OCI-LY1 (cell line): Measurements from ENCODE around the gene ROR1.

Source experiments
- EZH2 ChIP-seq: fragments of 200-600 bp; sonication (generic), shearing (Covaris generic); IDR thresholded peaks from 2 replicates; pipeline ENCODE4 v1.8.0; 2017; ENCODE audit warnings: borderline replicate concordance, mixed run types, mild to moderate bottlenecking, antibody characterized with exemption, low read length, moderate library complexity, mixed read lengths
- TF ChIP-seq, protein P1 (sequence below): fragments of 200-600 bp; sonication (generic), shearing (Covaris generic); IDR thresholded peaks from 2 replicates; pipeline ENCODE4 v1.5.1; 2017; ENCODE audit warnings: mild to moderate bottlenecking, antibody characterized with exemption, low read length, moderate library complexity, mixed read lengths

DNA sequence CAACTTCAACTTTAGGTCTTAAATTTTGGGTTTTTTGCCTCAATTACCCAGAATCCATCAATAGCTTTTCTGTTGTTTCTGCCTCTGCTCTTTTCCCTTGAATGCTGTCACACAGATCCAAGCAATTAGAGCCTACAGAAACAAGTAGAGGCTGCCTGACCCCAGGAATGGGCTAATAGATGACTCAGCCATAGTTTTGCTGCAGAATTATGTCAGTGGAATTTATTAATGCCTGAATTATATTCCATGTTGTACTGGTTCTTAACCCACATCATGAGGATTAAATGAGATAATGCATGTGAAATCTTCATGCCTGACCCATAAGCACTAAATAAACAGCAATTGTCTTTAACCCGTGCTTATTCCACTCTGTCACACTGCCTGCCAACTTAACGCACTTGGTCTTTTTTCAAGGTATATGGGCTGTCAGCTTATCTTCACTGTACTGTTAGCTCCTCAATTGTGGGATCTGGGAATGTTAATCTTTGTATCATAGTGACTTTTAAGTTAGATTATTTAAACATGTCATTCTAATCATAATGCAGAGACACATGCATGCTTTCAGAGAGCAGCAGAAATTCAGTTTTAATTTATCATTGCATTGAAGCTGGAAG, 213.3 kb downstream of the ROR1 start:
- TF ChIP-seq, protein P1, sequence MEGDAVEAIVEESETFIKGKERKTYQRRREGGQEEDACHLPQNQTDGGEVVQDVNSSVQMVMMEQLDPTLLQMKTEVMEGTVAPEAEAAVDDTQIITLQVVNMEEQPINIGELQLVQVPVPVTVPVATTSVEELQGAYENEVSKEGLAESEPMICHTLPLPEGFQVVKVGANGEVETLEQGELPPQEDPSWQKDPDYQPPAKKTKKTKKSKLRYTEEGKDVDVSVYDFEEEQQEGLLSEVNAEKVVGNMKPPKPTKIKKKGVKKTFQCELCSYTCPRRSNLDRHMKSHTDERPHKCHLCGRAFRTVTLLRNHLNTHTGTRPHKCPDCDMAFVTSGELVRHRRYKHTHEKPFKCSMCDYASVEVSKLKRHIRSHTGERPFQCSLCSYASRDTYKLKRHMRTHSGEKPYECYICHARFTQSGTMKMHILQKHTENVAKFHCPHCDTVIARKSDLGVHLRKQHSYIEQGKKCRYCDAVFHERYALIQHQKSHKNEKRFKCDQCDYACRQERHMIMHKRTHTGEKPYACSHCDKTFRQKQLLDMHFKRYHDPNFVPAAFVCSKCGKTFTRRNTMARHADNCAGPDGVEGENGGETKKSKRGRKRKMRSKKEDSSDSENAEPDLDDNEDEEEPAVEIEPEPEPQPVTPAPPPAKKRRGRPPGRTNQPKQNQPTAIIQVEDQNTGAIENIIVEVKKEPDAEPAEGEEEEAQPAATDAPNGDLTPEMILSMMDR: no peak
- no peak for TF ChIP-seq EZH2
